Suprapubic skin (tissue), 3 donors: ENCODE results near the gene CCL19.

Source experiments
- POLR2A ChIP-seq, 2 donors: fragments of 450-650 bp; IDR thresholded peaks; one replicate each; pipeline ENCODE4 v1.6.1; 2017; ENCODE audit warnings: antibody characterized with exemption in 2 of 2, mild to moderate bottlenecking in 2 of 2, moderate library complexity in 2 of 2
- TF ChIP-seq, protein P1 (sequence below), 2 donors: fragments of 200-600 bp in 1 of 2; fragments of 450-650 bp in 1 of 2; sonication (generic) in 1 of 2; IDR thresholded peaks; one replicate each; pipeline ENCODE4 v1.5.1; 2016 to 2019; ENCODE audit warnings: antibody characterized with exemption in 2 of 2, mild to moderate bottlenecking in 1 of 2, moderate library complexity in 1 of 2

DNA sequence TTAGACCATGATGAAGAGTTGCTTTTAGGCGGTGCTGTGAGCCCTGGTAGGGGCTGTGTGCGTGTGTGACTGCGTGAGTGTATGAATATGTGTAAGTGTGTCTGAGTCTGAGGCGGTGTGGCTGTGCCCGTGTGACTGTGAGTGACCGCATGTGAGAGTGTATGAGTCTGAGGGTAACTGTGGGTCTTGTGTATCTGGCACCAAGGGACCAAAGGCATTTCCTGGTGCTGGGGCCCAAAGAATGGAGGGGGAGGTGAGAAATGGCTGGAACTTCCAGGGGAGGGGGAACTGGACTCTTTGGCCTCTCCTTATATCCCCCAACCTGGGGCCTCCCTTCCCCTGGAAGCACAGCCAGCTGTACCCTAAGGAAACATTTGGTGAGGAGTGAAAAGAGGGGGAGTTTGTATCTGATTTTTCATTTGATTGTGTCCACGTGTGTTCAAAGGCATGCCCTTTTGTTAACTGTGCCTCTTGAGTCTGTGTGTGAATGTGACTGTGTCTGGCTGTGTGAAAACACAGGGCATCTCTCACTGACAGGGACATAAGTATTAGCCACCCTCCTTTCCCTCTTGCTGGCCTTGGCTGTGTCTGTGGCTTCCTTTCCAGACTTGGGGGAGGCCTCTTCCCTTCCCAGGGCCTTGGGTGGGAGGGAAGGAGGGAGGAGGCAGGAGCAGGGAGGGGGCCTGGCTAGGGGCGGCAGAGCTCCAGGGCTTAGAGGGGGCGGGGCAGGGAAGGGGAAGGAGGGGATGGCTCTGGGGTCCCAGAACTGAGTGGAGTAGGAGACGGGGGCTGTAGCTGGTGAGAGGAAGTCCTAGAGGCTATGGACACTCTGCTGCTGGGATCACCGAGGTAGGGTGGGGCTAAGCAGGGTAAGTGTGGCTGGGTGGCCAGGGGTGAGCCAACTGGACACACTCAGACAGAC, 37.7 kb downstream of the CCL19 start:
- TF ChIP-seq, protein P1, sequence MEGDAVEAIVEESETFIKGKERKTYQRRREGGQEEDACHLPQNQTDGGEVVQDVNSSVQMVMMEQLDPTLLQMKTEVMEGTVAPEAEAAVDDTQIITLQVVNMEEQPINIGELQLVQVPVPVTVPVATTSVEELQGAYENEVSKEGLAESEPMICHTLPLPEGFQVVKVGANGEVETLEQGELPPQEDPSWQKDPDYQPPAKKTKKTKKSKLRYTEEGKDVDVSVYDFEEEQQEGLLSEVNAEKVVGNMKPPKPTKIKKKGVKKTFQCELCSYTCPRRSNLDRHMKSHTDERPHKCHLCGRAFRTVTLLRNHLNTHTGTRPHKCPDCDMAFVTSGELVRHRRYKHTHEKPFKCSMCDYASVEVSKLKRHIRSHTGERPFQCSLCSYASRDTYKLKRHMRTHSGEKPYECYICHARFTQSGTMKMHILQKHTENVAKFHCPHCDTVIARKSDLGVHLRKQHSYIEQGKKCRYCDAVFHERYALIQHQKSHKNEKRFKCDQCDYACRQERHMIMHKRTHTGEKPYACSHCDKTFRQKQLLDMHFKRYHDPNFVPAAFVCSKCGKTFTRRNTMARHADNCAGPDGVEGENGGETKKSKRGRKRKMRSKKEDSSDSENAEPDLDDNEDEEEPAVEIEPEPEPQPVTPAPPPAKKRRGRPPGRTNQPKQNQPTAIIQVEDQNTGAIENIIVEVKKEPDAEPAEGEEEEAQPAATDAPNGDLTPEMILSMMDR (IDR thresholded peaks at IDR 0.05): no peak
- TF ChIP-seq POLR2A (IDR thresholded peaks at IDR 0.05): no peak
